Cardiac muscle cell (in vitro differentiated cells and primary cell): ENCODE measurements around the gene PCDHA9. TPM values are rescaled to one million over a fixed set of nuclear protein-coding genes. Genes with fewer than 3 reads are reported as not detected.
A peak's percentile ranks its signal among the peaks of the same experiment; 100 is the strongest.
"Not testable (repeated sequence)": the region's sequence is repeated elsewhere in the genome, so short reads cannot be mapped to it uniquely, and the experiment has no call there.

Experiments used
- DNase-seq, 2 donors: peaks; one replicate each; pipeline versions ENCODE4 v3.0.0 to v3.0.0-alpha.2; 2010 to 2017; ENCODE audit warnings: low read depth in 1 of 2, low spot score in 1 of 2
- H3K27ac ChIP-seq: fragments of 200-600 bp; sonication (generic); 2 replicates; pipeline ENCODE4 v1.5.1; 2016
- H3K27me3 ChIP-seq: fragments of 200-600 bp; sonication (generic); 2 replicates; pipeline ENCODE4 v1.6.0; 2016; ENCODE audit warnings: control low read depth
- H3K36me3 ChIP-seq: fragments of 200-600 bp; sonication (generic); 2 replicates; pipeline ENCODE4 v1.5.1; 2016; ENCODE audit warnings: control low read depth
- H3K4me1 ChIP-seq: fragments of 200-600 bp; sonication (generic); 2 replicates; pipeline ENCODE4 v1.8.1; 2017; ENCODE audit warnings: low read depth, mild to moderate bottlenecking, mixed run types
- H3K4me3 ChIP-seq: fragments of 200-600 bp; sonication (generic); 2 replicates; pipeline ENCODE4 v1.5.1; 2016; ENCODE audit warnings: mild to moderate bottlenecking
- H3K9me3 ChIP-seq: fragments of 200-600 bp; sonication (generic); 2 replicates; pipeline ENCODE4 v1.5.1; 2017; ENCODE audit warnings: low read depth, mild to moderate bottlenecking, control low read depth
- polyA plus RNA-seq: library from polyadenylated mRNA; unstranded; fragments of >200 nt; fragmentation: Nextera tagmentation; extraction: Ambion mirVana; gene quantifications from 2 replicates; pipeline ENCODE4 v1.2.1, GENCODE V29; 2016
- total RNA-seq: library from RNA; depleted of rRNA; stranded (reverse); fragments of >200 nt; gene quantifications from 2 replicates; pipeline ENCODE4 v1.2.3, GENCODE V29; 2016
- TF ChIP-seq, protein P1 (sequence below): IDR thresholded peaks from 2 replicates; pipeline ENCODE4 v1.5.1; 2012; ENCODE audit warnings: low read depth, mild to moderate bottlenecking, low read length

PCDHA9 gene
- total and polyA plus RNA-seq, 2 experiments from 2014 or later: 0.70 to 2.2 TPM

DNA sequence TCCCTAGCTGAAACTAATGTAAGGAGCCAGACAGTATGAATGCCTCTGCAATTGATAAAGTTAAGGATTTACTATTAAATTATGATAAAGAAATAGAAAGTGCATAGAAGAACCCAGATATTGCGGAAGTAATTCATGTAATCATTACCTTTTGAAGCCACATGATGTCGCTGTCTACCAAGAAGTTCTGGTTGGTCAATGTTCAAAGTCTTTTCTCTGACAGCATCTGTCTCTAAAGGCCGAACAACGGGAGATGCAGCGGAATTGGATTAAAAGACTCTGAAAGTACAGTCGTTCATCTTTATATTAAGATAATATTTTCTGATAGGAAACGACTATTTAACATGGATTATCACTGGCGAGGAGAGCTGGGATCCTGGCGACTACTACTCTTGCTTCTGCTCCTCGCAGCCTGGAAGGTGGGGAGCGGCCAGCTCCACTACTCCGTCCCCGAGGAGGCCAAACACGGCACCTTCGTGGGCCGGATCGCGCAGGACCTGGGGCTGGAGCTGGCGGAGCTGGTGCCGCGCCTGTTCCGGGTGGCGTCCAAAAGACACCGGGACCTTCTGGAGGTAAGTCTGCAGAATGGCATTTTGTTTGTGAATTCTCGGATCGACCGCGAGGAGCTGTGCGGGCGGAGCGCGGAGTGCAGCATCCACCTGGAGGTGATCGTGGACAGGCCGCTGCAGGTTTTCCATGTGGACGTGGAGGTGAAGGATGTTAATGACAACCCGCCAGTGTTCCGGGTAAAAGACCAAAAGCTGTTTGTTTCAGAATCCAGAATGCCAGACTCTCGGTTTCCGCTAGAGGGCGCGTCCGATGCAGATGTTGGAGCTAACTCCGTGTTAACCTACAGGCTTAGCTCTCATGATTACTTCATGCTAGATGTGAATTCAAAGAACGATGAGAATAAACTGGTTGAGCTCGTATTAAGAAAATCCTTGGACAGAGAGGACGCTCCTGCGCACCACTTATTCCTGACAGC lies 6.9 kb upstream of the PCDHA9 start, which contains the start of gene PCDHA8:
PCDHA8 (plus strand) TSS at position 210 of the 985 bp plus-strand sequence; CDS start at position 345, 135 bp downstream.
- Histone ChIP-seq H3K27ac (no peak within 1 kb of the TSS), H3K9me3 (no peaks in the 10 kb centered on the region), H3K4me1 (no peaks in the 10 kb centered on the region), H3K27me3 (no peaks in the 10 kb centered on the region), H3K4me3 (no peak within 1 kb of the TSS), H3K36me3 (no peaks in the 10 kb centered on the region)
- TF ChIP-seq, protein P1, sequence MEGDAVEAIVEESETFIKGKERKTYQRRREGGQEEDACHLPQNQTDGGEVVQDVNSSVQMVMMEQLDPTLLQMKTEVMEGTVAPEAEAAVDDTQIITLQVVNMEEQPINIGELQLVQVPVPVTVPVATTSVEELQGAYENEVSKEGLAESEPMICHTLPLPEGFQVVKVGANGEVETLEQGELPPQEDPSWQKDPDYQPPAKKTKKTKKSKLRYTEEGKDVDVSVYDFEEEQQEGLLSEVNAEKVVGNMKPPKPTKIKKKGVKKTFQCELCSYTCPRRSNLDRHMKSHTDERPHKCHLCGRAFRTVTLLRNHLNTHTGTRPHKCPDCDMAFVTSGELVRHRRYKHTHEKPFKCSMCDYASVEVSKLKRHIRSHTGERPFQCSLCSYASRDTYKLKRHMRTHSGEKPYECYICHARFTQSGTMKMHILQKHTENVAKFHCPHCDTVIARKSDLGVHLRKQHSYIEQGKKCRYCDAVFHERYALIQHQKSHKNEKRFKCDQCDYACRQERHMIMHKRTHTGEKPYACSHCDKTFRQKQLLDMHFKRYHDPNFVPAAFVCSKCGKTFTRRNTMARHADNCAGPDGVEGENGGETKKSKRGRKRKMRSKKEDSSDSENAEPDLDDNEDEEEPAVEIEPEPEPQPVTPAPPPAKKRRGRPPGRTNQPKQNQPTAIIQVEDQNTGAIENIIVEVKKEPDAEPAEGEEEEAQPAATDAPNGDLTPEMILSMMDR: no peak
- DNase-seq: no peak

DNA sequence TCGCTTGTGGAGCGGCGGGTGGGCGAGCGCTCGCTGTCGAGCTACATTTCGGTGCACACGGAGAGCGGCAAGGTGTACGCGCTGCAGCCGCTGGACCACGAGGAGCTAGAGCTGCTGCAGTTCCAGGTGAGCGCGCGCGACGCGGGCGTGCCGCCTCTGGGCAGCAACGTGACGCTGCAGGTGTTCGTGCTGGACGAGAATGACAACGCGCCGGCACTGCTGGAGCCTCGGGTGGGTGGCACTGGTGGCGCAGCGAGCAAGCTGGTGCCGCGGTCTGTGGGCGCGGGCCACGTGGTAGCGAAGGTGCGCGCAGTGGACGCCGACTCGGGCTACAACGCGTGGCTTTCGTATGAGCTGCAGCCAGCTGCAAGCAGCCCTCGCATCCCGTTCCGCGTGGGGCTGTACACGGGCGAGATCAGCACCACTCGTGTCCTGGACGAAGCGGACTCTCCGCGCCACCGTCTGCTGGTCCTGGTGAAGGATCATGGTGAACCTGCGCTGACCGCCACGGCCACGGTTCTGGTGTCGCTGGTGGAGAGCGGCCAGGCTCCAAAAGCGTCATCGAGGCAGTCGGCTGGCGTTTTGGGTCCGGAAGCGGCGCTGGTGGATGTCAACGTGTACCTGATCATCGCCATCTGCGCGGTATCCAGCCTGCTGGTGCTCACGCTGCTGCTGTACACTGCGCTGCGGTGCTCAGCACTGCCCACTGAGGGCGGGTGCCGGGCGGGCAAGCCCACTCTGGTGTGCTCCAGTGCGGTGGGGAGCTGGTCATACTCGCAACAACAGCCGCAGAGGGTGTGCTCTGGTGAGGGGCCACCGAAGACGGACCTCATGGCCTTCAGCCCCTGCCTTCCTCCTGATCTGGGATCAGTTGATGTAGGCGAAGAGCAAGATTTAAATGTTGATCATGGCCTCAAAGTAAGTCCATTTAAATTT lies 5.1 kb upstream of the PCDHA9 start:
- DNase-seq: no peak
- H3K27ac ChIP-seq: no peak overlapping the region
- H3K4me3 ChIP-seq: no peak overlapping the region
- H3K4me1 ChIP-seq: no peaks in the 10 kb centered on the region
- no peaks in the 10 kb centered on the region for H3K9me3 ChIP-seq
- TF ChIP-seq, protein P1: no peak
- H3K36me3 ChIP-seq: no peaks in the 10 kb centered on the region
- no peaks in the 10 kb centered on the region for H3K27me3 ChIP-seq

DNA sequence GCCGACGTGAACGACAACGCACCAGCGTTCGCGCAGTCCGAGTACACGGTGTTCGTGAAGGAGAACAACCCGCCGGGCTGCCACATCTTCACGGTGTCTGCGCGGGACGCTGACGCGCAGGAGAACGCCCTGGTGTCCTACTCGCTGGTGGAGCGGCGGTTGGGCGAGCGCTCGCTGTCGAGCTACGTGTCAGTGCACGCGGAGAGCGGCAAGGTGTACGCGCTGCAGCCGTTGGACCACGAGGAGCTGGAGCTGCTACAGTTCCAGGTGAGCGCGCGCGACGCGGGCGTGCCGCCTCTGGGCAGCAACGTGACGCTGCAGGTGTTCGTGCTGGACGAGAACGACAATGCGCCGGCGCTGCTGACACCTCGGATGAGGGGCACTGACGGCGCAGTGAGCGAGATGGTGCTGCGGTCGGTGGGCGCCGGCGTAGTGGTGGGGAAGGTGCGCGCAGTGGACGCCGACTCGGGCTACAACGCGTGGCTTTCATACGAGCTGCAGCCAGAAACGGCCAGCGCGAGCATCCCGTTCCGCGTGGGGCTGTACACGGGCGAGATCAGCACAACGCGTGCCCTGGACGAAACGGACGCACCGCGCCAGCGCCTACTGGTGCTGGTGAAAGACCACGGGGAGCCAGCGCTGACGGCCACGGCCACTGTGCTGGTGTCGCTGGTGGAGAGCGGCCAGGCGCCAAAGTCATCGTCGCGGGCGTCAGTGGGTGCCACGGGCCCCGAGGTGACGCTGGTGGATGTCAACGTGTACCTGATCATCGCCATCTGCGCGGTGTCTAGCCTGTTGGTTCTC lies 1.9 kb downstream of the PCDHA9 start:
- not testable (repeated sequence) for DNase-seq, H3K4me3 ChIP-seq, H3K27me3 ChIP-seq, H3K9me3 ChIP-seq, H3K4me1 ChIP-seq, H3K27ac ChIP-seq, H3K36me3 ChIP-seq

DNA sequence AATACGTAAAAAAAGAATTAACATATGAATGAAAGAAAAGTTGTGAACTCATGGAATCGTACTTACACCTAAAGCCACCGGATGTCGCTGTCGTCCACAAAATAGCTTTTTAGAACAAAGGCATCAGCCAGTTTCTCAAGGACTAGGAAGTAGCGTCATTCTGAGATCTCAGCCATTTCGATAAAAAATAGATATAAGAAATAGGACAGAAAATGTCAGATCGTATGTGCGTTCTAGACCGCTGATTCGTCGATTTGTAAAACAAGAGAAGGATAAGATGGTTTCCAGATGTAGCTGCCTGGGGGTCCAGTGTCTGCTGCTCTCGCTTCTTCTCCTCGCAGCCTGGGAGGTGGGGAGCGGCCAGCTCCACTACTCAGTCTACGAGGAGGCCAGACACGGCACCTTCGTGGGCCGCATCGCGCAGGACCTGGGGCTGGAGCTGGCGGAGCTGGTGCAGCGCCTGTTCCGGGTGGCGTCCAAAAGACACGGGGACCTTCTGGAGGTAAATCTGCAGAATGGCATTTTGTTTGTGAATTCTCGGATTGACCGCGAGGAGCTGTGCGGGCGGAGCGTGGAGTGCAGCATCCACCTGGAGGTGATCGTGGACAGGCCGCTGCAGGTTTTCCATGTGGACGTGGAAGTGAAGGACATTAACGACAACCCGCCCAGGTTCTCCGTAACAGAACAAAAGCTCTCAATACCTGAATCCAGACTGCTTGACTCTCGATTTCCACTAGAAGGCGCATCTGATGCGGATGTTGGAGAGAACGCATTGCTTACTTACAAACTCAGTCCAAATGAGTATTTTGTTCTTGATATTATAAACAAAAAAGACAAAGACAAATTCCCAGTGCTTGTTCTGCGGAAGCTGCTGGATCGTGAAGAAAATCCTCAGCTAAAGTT lies 7.8 kb downstream of the PCDHA9 start, which contains the start of gene PCDHA10:
PCDHA10 (plus strand) TSS at position 126 of the 903 bp plus-strand sequence; CDS start at position 278, 152 bp downstream.
- peak in 1 of 2 donors; percentile 74 for DNase-seq
- Histone ChIP-seq H3K27me3 (no peaks in the 10 kb centered on the region), H3K4me1 (no peaks in the 10 kb centered on the region), H3K36me3 (no peaks in the 10 kb centered on the region), H3K9me3 (no peaks in the 10 kb centered on the region), H3K27ac (peak within 1 kb of the TSS; percentile 24), H3K4me3 (peak within 1 kb of the TSS; percentile 71)
- TF ChIP-seq, protein P1: no peak
